Heart left ventricle (tissue), 13 donors: Measurements from ENCODE around the gene FBXO5.

ENCODE experiments used
- POLR2A ChIP-seq, 2 donors: fragments of 450-650 bp; IDR thresholded peaks; one replicate each; pipeline ENCODE4 v1.6.1; 2017; ENCODE audit warnings: antibody characterized with exemption in 2 of 2, mild to moderate bottlenecking in 2 of 2, moderate library complexity in 2 of 2
- TF ChIP-seq, protein P1 (sequence below), 12 donors: fragments of 200-600 bp; sonication (generic) in 4 of 12; IDR thresholded peaks; one replicate each; pipeline versions ENCODE4 v1.5.0 to v1.8.0; 2018 to 2022; ENCODE audit warnings: antibody characterized with exemption in 12 of 12, mild to moderate bottlenecking in 5 of 12
- donor health status: ischemic (EF 13 %, LVEDD 7.1; RV severe dilation, severe dysfunction).
- donor health status: DM: no; HTN: yes; CAD: no.
- donor health status: DM: no; HTN: no; CAD: no.
- donor health status: ischemic (EF 25% LVEDD 6.9; RV normal size, moderate dysfunction).
- donor health status: ischemic (EF 25% LVEDD 5.7; RV mildly dilated, moderate dysfunction).
- donor health status: ischemic (EF 35%, LVEDD 5.7; RV mildly dilated, moderate dysfunction).
- donor health status: nonischemic (EF 11% LVEDD 7.7; RV severe dilation, severe dysfunction).
- donor health status: DM: yes; HTN: yes; CAD: no.
- donor health status: PGD.
- donor health status: ischemic (EF 29% LVEDD 5.4; RV normal size, mild dysfunction).
- donor health status: nonischemic (EF 23%, LVEDD 6.1; RV moderate dilation, normal function).

DNA sequence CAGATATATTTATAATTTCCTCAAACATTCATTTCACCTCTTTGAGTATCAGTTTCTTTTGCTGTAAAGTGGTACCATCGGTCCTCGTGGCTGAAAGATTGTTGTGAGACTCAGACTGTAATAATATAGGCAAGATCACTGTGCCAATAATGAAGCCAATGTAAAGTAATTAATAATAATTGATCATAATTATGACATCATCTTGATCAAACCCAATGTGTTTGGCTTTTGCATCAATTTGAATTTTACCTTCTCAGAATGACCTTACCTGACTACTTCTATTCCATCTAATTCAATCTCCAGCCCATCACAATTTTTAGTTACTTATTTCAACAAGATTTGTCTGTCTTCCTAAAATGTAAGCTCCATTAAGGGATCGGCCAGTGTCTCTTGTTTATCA is 35.5 kb upstream of the FBXO5 start:
- TF ChIP-seq, protein P1, sequence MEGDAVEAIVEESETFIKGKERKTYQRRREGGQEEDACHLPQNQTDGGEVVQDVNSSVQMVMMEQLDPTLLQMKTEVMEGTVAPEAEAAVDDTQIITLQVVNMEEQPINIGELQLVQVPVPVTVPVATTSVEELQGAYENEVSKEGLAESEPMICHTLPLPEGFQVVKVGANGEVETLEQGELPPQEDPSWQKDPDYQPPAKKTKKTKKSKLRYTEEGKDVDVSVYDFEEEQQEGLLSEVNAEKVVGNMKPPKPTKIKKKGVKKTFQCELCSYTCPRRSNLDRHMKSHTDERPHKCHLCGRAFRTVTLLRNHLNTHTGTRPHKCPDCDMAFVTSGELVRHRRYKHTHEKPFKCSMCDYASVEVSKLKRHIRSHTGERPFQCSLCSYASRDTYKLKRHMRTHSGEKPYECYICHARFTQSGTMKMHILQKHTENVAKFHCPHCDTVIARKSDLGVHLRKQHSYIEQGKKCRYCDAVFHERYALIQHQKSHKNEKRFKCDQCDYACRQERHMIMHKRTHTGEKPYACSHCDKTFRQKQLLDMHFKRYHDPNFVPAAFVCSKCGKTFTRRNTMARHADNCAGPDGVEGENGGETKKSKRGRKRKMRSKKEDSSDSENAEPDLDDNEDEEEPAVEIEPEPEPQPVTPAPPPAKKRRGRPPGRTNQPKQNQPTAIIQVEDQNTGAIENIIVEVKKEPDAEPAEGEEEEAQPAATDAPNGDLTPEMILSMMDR (IDR thresholded peaks at IDR 0.05): no peak
- TF ChIP-seq POLR2A (IDR thresholded peaks at IDR 0.05): no peak
